ENCODE results near the gene OSBPL10.

DNA sequence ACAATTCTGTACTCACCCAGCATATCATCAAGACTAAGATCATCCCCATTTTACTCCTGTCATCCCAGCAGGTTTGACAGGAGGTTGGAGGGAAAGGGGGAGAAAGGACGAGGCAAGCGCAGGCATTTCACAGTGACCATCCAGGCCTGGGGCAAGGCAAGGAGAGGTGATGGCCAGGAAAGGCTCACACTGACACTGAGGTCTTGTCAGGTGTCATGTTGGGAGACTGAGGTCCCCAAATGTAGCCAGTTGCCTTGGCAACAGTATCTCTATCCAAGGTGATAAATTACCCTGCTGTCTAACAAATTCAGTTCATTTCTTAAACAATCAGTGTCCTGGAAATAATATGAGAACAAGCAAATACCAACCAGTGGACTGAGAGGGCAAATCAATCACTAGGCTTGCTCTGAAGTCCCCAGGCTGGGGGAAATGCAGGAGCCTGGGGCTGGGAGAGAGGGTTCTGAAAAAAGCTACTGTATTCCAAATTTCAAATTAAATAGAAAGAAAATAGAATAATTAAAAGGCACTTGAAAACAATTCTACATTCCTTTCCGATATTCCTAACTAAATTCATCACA lies 172.8 kb downstream of the OSBPL10 start:
- TF ChIP-seq, protein P1, sequence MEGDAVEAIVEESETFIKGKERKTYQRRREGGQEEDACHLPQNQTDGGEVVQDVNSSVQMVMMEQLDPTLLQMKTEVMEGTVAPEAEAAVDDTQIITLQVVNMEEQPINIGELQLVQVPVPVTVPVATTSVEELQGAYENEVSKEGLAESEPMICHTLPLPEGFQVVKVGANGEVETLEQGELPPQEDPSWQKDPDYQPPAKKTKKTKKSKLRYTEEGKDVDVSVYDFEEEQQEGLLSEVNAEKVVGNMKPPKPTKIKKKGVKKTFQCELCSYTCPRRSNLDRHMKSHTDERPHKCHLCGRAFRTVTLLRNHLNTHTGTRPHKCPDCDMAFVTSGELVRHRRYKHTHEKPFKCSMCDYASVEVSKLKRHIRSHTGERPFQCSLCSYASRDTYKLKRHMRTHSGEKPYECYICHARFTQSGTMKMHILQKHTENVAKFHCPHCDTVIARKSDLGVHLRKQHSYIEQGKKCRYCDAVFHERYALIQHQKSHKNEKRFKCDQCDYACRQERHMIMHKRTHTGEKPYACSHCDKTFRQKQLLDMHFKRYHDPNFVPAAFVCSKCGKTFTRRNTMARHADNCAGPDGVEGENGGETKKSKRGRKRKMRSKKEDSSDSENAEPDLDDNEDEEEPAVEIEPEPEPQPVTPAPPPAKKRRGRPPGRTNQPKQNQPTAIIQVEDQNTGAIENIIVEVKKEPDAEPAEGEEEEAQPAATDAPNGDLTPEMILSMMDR (IDR thresholded peaks at IDR 0.05), result no peak
- TF ChIP-seq EZH2 (IDR thresholded peaks at IDR 0.05), result no peak
- TF ChIP-seq EZH2phosphoT487 (IDR thresholded peaks at IDR 0.05), result no peak

Data from neural progenitor cell (in vitro differentiated cells).